Measurements from ENCODE around the gene KASH5. TPM values are rescaled to one million over a fixed set of nuclear protein-coding genes. Genes with fewer than 3 reads are reported as not detected.

Gene KASH5
- total and polyA plus RNA-seq, 2 of the 8 experiments (the other 6 are each of a cell fraction or from before 2014, with no cell fraction given): 0.05 to 0.19 TPM

GRCh38 chr19:49359851-49360820 lies 27.9 kb upstream of the KASH5 start (continued):
- no peak for TF ChIP-seq MAFK (IDR thresholded peaks at IDR 0.05; ENCODE audit: low read depth, low read length)
- no peak for TF ChIP-seq POLR2A (IDR thresholded peaks at IDR 0.05; ENCODE audit: control extremely low read depth in 1 of 2, low read depth in 2 of 2, low read length in 2 of 2)
- no peak for TF ChIP-seq SP4 (IDR thresholded peaks at IDR 0.05; ENCODE audit: low read length)
- no peak for TF ChIP-seq KDM1A (IDR thresholded peaks at IDR 0.05; ENCODE audit: borderline replicate concordance, low read length)
- no peak for TF ChIP-seq KDM5A (IDR thresholded peaks at IDR 0.05; ENCODE audit: low read length)
- no peak for TF ChIP-seq SP1 (IDR thresholded peaks at IDR 0.05; ENCODE audit: low read depth, low read length)
- TF ChIP-seq EZH2 (IDR thresholded peaks at IDR 0.05; ENCODE audit: low read depth, low read length, severe bottlenecking): no peak
- no peak for TF ChIP-seq TCF12 (IDR thresholded peaks at IDR 0.05; ENCODE audit: low read depth, low read length)
